ENCODE measurements around the gene PNCK.

The PNCK gene

DNA sequence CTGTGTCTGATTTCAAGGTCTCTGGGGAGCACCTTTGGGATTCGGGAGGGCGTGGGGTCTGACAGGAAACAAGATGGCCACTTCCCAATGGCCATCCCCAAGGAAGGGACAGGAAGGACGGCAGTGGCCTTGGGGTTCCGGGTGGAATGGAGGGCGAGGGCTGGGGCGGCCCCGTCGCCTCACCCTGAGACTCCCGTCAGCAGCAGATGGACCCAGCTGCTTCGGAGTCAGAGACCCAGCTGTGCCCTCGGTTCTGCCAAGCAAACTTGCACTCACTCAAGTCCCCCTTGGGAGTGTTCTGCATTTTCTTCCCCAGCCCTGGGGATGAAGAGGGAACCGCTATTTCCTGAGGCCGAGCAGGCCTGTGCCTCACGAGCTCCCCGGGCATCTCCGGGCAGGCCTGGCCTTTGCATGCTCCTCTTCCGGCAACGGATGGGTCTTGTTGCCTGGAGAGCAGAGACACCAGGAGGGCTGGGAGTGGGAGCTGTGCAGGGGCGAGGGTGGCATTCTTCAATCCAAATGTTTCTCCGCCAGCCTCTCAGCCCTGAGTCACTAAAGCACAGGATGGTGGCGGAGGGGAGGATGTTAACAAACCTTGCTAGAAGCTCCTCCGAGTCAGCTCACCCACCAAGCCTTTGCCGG lies 33.4 kb downstream of the PNCK start:
- DNase-seq, result no peak

DNA sequence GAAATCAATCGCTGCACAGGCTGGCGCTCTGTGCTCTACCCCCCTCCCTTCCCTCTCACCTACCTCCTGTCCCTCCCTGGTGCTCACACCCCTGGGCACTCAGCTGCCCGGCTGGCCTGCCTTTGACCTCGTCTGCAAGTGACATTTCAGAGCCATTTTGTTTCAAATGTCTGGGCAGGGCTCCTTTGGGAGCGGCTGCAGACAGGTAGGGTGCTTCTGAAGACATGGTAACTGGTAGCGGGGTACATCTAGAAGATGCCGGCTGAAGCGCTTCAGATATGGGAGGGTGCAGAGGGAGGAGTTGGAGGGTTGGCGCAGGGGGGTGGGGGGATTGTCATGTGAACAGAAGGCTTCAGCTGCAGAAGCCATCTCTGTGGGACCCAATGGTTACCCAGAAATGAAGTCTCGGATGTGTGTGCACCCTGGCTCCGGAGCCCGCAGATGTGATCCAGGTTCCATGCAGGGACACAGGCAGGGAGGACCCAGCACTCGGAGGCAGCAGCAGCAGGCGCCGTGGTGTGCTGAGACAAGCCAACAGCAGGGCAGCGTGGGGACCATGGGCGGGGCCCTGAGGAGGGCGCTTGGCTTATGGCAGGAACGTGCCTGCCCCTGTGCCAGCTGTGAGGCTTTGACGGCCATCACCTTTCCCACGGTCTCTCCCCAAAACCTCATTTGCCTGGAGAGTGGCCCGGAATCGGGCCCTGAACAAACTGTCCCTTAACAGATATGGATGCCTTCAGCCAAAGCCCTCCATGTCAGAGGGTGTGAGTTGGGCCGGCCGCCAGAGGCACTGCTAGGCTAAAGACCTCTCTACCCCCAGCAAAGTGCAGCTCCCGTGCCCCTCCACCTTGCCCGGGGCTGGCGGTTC lies 34.2 kb downstream of the PNCK start:
- no peak for DNase-seq

DNA sequence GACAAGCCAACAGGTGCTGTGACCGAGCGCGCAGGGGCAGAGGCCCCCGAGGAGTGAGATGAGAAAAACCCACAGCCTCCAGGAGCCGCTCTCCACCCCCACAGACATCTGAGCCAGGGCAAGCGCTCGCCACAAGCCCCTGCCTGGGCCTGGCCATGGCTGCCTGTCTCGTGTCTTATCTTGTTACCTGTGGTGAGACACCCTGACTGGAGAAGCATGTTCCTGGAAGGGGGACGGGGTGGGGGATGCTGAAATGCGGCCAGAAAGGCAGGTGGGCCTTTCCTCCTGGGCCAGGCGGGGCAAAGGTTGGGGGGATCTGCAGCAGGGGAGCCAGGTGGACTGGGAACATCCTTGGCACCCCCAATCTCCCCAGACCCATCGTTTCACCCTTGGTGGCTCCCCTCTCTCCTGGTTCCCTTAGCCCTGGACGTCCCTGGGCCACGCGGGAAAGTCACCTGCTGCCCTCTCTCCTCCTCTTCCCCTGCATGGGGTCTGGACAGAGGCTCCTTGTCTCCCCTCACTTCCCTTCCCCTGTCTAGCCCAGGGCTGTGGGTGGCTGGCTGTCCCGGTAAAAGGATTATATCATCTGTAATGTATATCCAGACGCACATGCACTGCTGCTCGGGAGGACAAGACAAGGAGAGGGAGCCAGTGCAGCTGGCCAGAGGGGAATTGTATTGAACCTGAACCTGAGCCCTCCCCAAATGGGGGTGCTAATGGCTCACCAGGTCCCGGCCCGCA lies 35.0 kb downstream of the PNCK start:
- no peak for DNase-seq

DNA sequence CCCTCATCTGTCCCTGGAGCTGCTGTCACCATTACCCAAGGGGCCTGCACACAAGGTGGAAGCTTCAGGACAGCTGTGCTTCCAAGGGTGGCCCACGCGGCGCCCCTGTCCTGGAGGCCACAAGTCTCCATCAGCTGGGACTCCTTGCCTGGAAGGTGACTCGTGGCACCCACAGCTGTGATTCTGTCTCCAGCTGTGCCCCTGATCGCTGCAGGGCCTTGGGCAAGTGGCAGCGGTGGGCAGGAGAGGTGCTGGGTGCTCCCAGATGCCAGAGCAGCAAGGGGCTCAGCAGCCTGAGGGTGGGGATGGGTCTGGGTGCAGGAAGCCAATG lies 35.6 kb downstream of the PNCK start:
- no peak for DNase-seq

DNA sequence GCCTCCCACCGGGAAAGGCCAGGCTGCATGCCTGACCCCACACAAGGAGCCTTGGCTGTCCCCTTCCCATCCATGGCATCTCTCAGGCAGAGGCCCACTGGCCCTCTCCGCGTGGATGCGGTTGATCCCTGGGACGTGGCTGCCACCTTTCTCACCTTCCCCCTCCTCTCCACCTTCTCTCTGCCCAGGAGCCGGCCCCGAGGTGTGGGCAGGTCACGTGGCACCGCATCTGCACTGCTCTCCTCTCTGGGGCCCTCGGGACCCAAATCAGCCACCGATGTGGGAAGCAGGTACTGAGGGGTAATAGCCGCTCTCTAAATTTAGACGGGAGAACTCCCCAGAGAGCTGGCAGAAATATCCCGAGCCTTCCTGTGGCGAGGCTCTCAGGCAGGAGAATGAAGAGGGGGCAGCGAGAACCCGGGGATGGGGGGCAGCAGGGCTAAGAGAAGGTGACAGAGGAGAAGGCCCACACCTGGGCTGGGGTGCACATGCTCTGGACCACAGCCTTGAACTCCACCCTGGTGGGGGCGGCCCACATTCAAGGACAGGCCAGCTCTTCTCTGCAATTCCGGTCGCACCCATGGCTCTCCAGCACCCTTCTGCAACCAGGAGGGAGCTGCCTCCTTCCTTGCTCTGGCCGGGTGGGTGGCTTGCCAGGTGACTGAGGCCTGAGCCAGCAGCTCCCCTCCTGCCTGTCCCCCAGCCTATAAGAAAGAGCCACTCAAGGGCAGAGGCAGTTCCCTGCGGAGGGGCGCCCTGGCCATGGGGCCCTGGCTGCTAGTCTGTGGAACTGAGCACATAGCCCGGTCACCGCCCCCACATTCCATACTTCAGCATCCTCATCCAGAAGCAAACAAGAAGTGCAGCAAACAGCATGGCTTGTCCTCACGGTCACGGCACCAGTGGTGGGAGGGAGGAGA lies 36.2 kb downstream of the PNCK start:
- DNase-seq, result no peak

DNA sequence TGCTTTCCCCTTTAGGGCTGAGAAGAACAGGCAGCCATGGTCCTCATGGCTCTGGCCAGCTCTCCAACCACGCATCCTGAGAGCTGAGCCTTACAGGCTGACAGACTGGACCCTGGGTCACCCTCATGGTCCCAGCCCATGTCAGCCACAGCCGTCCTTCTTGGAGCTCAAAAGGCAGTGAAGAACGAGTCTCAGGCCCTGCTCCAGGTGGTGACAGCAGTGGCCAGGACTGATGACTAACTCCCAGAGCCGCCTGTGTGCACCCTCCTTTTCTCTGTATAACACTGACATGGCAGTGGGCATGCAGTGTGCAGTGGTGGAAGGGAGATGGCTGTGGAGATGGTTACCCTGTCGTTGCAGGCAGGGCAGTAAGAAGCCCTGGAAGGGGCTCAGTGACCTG lies 36.9 kb downstream of the PNCK start:
- DNase-seq, result no peak

DNA sequence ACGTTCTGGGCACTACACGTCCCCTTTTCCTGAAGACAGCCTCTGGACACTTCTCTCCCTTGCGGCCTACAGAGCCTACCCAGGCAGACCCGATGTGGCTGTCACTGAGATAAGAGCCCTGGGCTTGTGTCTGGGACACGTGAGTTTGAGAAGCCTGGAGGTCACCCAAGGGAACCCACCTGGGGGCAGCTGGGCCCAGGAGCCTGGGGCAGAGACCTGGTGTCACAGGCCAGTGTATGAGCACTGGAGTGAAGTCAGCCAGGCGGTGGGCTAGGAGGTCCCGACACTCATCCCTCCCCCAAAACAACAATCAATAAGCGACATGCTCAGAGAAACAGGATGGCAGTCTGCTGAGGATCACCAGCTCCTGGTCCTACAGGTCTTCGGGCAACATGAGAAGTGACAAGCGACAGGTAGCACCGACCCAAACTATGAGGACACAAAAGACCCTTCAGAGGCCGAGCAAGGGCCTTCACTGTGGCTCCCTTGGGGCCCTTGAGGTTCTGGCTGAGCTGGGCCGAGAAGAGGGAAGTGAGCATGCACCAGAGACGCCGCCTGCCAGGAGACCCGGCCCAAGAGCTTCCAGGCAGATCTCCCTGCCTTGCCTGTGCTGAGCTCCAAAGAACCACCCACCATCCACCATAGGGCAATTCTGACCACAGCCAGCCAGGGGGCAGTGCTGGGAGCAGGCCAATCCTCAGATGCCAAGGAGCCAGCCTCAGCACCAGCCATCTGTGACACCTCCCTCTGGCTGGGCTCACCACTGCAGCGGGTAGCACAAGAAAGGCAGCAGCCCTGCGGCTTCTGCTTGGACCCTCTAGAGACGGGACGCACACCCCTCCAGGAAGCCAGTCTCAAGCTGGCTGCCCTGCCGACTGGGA lies 37.6 kb downstream of the PNCK start:
- no peak for DNase-seq

DNA sequence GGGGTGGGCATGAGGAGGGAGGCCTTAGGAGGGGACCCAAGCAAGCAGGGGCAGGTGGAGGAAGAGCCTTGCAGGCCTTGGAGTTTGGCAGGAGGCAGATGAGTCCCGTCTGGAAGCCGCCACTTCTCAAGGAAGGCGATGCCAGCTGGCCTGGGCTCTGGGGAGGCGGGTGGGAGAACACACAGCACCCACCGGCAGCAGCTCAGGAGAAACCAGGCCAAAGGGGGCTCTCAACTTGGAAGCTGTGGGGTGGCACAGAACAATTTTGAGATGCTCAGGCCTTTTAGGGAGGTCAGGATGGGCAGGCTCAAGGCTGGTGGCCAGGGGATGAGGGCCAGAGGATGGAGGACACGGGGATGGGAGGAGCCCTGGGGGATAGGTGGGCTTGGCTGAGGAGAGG lies 38.2 kb downstream of the PNCK start:
- DNase-seq, result no peak

DNA sequence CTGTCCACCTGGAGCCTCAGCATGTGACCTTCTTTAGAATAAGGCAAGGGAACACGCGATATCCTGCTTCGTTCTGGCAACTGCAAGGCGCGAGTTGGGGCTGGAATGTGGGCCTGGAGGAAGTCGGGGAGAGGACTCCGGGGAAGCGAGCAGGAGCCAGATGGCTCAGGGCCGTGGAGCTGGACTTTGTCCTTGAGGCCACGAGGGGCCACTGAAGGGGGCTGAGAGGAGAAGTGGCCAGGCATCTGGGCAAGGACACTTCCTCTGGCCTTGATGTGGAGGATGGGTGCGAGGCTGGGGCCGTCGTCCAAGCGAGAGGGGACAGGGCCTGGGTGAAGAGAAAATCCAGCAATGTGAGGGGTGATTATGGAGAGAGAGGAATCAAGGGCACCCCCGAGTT lies 38.8 kb downstream of the PNCK start:
- no peak for DNase-seq

DNA sequence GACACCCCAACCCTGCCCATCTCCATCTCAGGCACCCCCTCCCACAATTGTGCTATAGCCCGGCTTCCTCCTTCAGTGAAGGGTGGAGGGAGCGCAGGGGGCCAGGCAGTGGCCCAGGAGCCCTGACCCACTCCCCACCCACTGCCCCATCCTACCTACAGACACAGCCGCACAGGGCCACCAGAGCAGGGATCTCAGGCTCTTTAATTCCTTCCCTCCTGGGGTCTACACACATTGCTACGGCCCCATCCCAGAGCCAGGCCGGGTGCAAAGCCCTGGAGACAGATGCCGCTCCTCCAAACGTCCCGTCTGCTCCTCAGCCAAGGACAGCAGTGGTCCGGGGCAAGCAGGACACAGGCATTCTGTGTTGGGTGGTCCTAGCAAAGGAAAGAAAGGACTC lies 39.4 kb downstream of the PNCK start:
- DNase-seq, result no peak

DNA sequence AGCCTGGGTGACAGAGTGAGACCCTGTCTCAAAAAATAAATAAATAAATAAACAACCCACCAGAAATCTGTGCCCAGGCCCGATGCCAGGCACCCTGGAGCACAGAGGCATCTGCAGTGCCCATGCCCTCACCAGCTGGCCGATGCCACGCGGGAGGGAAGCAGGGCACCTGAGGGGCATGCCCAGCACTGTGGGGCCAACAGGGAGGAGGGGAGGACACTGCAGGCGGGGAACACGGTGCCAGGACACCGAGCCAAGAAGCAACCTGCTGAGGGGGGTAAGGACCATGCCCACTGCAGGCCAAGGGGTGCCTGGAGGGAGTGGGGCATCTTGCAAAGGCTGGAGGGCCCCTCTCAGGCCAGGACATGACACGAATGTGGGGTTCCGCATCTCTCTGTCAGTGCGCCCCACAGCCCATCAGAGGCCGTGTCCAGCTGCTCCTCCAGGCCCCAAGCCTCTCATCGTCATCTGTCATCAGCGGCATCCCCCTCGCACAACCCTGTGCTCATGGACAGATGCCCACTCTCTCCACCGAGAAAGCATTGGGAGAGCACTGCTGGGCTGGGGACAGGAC lies 39.9 kb downstream of the PNCK start:
- no peak for DNase-seq

DNA sequence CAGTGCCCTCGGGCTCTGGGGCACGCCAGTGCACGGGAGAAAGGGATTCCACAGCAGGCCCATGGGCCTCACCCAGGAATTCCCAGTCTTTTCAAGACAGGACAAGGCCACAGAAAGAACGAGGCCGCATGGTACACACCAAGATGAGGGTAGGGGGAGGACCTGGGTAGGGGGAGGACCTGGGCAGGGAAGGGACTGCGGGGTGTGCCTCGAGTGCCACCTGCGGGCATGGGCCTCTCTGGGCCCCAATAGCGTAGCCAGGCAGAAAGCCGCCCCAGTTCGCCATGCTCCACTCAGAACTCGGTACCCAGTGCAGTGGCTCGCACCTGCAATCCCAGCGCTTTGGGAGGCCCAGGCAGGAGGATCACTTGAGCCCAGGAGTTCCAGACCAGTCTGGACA lies 40.6 kb downstream of the PNCK start:
- DNase-seq, result no peak

DNA sequence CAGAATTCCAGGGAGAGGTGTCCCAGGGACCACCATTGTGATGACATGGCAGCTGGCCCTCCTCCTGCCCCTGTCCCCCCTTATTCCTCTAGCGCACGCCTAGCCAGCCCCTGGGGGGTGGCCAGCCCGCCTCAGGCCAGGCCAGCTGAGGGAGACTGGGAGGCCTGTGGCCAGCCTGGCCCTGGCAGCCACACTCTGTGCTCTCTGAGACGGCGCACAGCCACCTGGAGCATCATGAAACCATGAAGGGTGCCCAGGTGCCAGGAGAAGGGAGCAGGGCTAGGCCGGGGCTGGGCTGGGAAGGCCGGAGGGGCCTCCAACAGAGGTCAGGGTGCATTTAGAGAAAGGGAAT lies 41.0 kb downstream of the PNCK start:
- no peak for DNase-seq

DNA sequence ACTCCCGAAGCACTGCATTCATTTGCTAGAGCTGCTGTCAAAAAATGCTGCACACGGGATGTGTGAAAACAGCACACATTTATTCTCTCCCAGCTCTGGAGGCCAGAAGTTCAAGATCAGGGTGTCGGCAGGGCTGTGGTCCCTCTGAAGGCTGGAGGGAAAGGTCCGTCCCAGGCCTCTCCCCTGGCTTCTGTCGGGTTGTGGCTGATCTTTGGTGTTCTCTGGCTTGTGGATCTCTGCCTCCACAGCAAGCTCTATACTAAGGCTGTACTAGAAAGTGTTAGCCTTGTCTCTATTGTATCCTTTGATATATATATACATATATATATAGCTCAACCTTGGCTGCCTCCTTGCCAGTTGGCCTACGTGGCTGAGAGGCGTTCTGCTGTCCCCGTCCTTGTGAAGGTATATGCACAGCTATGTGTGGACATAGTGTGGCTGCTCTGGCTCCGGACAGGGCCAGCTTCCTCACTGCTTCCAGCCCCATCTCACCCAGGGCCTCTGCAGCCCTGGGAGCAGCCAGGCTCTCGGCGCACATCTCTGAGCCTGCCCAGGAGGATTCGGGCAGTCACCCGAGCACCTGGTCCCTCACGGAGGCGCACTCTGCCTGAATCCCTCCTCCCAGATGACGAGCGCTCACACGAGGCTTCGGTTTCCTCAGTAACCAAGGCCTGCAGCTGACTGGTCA lies 41.6 kb downstream of the PNCK start:
- no peak for DNase-seq

DNA sequence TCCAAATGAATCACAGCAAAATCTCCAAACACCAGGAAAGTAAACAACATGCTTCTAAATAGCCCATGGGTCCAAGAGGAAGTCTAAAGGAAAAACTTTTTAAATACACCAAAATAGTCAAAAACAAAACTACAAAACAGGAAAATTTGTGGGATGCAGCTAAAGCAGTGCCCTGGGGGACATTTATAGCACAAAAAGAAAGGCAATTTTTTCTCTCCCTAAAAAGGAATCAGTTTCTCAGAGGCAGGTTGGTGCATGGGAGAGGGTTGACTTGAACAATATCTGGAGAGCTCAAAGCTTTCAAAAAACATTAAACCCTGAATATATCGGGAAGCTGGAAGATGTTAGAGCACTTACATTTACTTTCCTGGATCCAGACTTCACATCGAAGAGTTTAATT lies 42.3 kb downstream of the PNCK start:
- DNase-seq, result no peak

DNA sequence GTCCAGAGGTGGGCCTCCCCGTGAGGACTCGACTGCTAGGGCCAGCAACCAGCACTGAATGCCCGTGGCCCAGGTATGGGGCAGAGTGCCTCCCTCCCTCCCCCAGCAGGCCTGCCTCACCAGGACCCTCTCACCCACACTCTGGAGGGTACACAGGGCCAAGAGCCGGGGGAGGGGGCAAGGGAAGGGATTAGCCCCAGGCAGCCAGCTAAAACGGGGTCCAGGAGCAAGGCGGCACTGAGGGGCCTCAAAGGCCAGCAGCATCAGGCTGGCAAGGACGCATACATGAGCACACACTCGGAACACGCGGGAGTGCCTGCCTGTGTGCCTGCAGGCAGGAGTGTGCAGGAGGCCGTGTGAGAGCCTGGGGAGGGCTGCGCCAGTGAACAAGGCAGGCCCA lies 44.9 kb downstream of the PNCK start:
- no peak for DNase-seq

DNA sequence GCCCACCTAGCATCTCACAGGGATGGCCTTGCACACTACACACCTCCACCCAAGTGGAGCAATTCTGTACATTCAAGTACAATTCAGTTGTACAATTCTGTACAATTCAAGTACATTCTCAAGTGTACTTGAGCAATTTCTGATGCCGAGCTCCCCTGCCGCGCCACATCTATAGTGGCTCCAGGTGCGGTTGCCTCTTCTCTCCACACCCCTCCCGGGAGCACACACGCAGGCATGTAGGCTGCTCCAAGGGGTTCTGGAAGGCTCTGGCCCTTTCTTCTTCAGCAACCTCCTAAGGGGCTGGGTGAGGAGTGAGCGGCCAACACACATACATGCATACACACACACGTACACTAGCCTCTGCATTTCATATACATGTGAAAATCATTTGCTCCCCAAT lies 45.5 kb downstream of the PNCK start:
- DNase-seq, result no peak

DNA sequence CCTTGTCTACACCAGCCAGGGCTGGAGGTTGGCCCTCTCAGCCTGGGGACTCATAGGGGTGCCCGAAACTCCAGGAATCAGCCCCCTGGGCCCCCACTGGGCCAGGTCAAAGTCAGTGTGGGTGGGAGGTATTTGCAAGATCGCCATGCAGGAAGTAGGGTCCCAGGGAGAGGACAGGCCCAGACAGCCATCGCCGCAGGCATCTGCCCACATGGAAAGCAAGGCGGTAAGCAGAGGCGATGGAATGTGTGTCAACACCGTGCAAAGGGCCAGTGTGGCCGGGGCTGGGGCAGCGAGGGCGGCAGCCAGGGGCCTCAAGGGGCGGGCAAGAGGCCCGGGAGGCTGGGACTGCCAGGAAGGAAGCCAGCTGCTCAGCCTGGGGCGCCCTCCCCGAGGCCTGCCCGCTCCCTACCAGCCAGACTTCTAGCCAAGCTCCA lies 45.9 kb downstream of the PNCK start:
- no peak for DNase-seq

DNA sequence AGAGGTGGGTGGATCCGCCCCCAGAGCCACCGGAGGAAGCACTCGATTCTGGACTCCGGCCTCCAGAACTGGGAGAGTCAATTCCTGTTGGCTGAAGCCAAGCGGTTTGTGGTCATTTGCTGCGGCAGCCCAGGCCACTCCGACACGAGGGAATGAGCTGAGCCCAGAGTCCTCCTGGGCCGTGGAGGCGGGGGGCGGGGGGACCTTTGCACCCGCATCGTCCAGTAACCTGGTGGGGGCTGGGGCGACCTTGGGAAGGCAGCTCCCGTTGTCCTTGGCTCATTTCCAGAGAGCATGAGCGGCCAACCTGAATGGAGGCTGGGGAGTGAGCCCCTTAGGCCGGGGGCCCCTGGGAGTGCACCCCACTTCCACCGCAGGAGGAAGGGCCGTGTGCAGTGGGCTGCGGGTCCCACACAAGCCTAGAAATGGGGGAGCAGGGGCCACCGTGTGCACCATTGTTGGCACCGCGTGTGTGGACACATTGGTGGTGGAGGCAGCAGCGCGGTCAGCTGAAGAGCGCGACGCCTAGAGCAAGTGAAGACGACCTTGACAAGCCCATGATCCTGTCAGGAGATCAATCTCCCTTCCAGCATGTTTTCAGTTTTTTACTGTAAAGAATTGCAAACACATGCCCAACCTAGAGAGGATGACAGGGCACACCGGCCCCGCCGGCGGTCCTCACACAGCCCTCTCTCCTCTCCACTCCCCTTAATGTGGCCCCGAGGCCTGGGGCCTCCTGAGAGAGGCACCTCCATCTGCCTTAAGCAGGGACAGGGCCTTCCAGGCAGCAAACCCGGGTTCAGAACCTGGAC lies 46.5 kb downstream of the PNCK start:
- DNase-seq, result no peak

DNA sequence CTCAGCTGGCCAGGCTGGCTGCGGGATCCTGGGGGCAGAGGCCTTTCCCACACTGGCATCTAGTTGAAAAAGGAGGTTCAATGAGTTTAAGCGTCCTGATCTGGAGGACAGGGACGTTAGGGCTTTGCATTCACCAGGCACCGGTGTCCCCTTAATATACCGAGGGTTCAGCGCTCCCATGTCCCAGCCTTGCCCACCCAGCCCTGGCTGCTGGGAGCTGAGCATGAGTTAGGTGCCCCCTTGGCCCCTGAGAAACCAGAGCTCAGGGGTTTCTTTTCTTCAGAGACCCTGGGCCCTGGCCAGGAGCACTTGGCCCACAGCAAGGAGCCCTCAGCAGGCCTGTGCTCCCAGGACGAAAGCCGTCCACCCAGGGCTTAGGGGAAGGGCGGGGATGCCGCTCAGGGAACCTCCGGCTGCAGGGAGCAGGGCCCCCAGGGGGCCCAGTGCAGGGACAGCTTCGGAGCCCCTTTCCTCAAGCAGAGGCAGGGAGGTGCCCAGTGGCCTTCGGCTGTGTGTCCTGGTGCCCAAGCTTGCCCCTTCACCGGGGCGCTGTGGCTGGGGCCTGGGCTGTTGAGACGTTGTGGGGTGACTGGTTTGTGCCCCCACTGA lies 47.5 kb downstream of the PNCK start:
- no peak for DNase-seq

Data from activated T-cell treated with anti-CD3 and anti-CD28 coated beads for 4 hours (primary cell).